Stimulated activated CD4-positive, alpha-beta T cell treated with anti-CD3 and anti-CD28 coated beads, Interleukin-2, amount 100 ng/mL, for 24 hours (primary cell): ENCODE data around the gene SLC25A3.
"Not testable (repeated sequence)": the region's sequence is repeated elsewhere in the genome, so short reads cannot be mapped to it uniquely, and the experiment has no call there.

ENCODE experiments used
- DNase-seq, 2 donors: peaks; one replicate each; pipeline ENCODE4 v3.0.0-alpha.2; 2020

SLC25A3 gene

DNA sequence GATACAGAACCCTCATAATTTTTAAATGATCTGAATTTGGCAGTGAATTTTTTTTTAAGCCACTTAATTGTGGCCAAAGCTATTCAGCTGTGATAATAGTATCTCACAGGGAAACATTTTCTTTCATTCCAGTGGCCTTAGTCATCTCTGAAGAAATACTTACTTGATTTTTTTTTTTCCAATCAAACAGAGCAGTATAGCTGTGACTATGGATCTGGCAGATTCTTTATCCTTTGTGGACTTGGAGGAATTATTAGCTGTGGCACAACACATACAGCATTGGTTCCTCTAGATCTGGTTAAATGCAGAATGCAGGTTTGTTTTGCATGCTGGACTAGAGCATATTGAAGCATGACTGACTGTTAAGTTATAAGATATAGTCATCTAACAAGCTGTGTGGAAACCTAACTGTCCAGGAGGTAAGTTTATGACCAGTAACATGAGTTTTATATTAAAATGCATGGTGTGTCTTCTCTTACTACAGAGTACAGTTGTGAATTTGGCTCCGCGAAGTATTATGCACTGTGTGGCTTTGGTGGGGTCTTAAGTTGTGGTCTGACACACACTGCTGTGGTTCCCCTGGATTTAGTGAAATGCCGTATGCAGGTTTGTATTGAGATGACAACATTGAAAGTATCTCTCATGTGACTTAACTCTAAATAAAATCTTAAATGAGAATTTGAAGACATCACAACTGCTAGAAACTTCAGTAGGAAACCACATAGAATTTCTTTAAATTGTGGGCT lies 1.9 kb downstream of the SLC25A3 start:
- DNase-seq: no peak

DNA sequence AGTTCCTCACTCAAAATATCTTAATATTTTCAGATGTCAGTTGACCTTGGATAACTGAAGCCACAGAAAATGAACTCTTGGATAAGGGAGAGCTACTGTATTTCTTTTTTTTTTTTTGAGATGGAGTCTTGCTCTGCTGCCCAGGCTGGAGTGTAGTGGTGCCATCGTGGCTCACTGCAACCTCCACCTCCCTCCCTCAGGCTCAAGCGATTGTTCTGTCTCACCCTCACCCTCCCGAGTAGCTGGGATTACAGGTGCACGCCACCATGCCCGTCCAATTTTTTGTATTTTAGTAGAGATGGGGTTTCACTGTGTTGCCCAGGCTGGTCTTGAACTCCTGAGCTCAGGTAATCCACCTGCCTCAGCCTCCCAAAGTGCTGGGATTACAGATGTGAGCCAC lies 3.8 kb downstream of the SLC25A3 start:
- DNase-seq: not testable (repeated sequence)

DNA sequence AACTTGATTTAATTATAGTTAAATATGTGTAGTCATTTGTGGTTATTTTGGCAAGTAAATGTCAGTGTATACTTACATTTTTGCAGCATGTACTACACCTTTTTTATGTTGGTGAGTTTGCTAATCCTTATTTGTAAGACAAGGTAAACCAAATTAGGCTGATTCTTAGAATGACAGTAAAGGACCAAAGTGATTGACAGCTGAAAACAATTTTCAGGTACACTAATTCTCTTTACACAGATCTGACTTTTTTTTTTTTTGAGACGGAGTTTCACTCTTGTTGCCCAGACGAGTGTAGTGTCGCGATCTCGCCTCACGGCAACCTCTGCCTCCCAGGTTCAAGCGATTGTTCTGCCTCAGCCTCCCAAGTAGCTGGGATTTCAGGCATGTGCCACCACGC lies 8.4 kb downstream of the SLC25A3 start:
- no peak for DNase-seq

DNA sequence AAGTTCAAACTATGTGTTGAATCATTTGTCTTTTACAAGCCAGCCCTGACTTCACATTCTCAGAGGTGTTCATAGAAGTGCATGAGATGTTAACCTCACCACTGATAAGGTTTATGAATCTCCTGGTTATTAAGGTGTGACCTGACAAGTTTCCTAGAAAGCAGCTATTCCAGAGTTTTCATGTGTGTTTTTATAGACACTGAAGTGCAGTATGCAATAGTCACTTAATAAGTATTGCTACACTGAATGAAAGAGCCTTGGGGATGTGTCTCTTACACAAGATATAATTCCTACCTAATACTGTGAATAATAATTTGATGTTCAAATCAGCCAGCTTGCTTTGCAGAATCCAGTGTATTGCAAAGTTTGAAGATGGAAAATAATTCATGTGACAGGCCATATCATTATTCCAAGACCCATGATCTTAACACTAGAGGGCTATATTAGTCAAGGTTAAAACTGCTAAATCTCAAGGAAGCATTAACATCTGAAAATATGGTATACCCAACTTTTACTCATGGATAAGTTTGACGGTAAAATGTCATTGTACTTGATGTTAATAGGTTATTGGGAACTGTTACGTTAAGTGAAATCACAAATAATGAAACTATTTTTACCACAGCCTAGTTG lies 13.0 kb downstream of the SLC25A3 start:
- DNase-seq: no peak

DNA sequence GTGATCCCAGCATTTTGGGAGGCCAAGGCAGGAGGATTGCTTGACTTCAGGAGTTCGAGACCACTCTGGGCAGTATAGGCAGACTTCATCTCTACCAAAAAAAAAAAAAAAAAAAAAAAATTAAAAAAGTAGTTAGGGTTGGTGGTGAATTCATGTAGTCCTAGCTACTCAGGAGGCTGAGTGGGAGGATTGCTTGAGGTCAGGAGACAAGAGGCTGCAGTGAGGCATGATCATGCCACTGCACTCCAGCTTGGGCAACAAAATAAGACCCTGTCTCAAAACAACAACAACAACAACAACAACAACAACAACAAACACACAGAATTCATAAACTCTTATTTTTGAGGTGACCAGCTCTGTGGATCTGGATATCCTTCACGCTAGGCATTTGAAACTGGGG lies 17.1 kb downstream of the SLC25A3 start:
- no peak for DNase-seq

DNA sequence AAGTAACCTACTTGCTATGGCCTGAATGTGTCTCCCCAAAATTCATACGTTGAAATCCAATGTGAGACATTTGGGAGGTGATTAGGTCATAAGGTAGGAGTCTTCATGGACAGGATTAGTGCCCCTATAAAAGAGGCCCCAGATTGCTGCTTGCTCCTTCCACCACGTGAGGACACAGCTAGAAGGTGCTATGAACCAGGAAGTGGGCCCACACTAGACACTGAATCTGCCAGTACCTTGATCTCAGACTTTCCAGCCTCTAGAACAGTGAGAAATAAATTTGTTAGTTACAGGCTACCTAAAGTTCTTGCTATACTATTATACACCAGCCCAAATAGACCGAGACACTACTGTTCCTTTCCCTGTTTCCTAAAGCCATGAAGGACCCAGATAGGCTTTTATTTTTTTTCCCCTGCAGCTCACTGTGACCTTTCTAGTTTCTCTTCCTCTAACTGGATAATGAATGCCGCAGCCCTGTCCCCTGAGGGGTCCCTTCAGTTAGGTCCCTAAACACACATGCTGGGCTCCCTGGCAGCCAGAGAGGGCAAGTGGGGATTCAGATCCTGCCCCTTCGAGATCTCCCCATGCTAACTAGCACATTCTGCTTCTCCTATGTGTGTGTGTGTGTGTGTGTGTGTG lies 19.3 kb downstream of the SLC25A3 start:
- DNase-seq: no peak

DNA sequence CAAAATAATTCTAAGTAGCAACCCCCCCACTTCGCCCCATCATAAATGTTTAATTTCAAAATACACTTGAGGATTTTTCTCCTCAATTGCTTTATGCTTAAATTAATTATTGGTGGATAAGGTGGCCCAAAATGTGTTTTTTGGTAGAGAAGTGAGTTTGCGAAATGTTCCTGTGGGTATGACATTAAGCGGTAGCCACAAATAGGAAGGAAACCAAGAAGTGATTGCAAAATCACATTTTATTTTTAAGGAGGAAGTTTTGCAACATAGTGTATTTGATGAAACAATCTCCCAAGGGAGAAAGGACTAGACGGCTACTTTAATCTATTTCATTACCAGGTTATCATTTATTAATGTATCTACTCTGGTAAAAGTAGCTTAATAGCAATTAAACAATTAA lies 25.5 kb downstream of the SLC25A3 start:
- no peak for DNase-seq

DNA sequence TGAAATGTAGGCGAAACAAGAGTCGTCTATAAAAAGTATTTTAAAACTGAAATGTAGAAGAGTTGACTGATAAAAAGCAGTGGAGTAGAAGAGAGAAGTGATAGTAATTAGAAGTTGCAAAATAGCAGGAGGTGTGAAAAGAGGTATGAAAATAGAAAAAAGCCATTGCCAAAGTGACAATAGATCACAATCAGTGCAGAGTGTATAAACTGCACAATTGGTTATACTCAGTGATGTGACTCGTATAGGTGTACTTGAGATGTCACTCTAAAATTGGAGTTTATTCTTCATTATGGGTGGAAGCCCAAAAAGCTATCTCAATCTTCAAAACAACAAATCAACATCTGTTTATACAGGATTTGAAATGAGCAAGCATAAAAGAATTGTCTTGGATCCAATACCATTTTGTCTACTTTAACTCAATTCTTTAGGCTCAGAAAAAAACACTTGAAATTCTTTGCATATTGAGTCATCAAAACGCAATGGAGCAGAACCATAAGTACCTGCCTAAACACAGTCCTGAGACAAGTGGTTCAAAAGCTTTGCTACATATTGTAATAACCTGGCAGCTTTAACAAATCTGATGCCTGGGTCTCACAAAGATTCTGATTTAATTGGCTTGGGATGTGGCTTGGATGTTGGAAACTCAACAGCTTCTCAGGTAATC lies 42.3 kb downstream of the SLC25A3 start:
- no peak for DNase-seq

DNA sequence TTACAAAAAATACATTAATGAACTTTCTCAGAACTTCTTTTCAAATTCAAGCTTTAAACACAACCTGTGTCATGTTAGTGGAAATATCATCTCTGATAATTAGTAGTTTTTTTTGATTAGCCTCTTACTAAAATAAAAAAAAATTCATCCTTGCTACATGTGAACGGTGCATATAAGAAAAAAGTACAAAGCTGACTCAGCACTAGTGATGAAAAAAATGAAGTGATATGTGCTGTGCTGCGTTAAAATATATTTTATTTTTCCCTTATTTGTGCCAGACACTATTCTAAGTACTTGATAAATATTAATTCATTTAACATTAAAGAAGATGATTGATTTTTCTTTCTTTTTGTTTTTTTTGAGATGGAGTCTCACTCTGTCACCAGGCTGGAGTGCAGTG lies 43.6 kb downstream of the SLC25A3 start:
- DNase-seq: no peak

DNA sequence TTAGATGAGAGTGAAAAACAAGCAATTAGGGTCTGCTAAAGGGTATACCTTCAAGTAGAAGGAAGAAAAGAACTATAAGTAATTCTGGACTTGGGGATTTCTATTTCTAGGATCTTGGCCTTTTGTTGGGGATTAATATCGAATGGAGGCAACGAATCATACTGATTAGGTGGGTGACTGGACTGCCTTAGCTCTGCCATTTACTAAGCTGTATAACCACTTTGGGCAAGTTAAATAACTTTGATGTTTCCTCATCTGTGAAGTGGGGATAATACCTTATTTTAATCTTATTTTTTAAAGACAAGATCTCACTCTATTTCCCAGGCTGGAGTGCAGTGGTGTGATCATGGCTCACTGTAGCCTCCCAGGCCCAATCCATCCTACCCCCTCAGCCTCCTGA lies 44.5 kb downstream of the SLC25A3 start:
- no peak for DNase-seq

DNA sequence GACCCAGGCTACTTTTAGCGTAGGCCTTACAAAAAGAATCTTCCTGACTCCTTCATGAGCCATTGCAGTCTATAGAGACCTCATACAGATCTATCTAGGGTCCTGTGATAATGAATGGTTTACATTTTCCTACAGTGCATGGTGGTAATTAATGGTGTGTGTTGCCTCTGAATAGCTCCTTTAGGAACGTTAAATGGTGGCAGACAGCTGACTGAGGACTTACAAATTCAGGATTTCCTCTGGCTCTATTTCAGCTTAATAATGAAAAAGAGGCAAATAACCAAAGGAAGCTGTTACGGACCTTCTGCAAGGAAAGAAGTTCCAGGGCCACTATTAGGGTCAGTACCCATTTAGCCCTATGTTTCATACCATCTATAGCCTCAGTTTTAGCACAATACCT lies 46.0 kb downstream of the SLC25A3 start:
- no peak for DNase-seq

DNA sequence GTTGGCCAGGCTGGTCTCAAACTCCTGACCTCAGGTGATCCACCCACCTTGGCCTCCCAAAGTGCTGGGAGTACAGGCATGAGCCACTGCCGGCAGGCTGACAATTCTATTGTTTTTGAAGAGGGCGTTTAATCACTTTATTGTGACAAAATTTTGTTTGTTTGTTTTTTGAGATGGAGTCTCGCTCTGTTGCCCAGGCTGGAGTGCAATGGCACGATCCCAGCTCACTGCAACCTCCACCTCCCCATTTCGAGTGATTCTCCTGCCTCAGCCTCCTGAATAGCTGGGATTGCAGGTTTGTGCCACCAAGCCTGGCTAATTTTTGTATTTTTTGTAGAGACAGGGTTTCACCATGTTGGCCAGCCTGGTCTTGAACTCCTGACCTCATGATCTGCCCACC lies 49.3 kb downstream of the SLC25A3 start:
- not testable (repeated sequence) for DNase-seq

DNA sequence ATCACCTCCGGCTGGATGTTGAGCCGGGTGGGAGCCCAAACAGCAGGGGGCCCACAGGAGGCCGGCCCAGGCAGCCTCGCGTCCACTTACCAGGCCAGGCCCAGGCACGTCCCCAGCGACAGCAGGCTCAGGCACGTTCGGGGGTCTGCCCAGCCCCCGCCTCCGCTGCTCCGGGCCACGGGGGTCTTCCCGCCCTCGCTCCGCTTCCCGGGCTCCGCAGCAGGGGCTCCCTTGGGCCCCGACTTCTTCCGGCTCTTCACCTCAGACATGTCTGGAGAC lies 50.9 kb downstream of the SLC25A3 start:
- no peak for DNase-seq

DNA sequence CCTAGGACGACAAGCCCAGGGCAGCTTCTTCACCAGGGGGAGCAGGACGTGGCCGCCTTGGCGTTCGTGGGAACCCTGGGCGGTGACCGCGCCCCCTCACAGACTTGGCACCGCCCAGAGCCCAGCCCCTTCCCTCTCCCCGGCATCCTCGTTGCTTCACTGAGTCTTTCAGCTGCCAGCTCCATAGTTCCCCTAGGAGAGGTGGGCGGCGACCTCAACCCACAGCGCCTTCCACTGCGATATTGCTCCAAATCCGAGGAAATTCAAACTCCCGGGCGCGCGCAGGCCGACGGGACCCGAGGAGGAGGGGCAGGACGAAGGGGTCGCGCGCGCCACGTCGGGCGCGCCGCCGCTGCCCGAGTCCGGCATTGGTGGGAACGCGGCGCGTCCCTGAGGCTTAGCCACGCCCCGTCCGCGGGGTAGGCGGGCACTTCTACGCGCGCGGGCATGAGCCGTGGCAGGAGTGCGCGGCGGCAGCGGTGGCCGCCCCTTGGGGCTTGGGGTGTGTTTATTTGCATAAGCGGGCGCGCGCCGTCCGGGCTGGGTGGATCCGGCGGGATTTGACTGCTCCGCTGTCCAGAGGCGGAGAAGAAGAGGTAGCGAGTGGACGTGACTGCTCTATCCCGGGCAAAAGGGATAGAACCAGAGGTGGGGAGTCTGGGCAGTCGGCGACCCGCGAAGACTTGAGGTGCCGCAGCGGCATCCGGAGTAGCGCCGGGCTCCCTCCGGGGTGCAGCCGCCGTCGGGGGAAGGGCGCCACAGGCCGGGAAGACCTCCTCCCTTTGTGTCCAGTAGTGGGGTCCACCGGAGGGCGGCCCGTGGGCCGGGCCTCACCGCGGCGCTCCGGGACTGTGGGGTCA lies 51.5 kb downstream of the SLC25A3 start, which contains the start of the genes APAF1 and IKBIP:
Gene APAF1, plus strand, starts transcription at position 579 of the 860 bp plus-strand sequence. CDS start 3,070 bp downstream, outside the sequence.
Gene IKBIP, minus strand, starts transcription at position 77 of the 860 bp plus-strand sequence. CDS start 87 bp downstream, outside the sequence.
- DNase-seq: peak; percentile 98 to 99

DNA sequence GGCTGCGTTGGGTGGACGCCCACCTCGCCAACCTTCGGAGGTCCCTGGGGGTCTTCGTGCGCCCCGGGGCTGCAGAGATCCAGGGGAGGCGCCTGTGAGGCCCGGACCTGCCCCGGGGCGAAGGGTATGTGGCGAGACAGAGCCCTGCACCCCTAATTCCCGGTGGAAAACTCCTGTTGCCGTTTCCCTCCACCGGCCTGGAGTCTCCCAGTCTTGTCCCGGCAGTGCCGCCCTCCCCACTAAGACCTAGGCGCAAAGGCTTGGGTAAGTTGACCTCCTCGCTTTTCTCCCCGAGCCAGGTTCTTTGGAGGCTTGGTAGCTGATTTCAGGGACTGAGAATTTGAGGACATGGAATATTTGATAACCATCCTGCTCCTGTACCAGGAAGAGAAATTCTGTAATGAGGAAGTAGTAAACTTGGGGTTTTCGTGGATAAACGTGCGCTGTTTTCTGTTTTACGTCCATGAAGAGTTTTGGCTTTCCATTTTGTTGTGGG lies 52.1 kb downstream of the SLC25A3 start:
- DNase-seq: peak; percentile 21 to 24

DNA sequence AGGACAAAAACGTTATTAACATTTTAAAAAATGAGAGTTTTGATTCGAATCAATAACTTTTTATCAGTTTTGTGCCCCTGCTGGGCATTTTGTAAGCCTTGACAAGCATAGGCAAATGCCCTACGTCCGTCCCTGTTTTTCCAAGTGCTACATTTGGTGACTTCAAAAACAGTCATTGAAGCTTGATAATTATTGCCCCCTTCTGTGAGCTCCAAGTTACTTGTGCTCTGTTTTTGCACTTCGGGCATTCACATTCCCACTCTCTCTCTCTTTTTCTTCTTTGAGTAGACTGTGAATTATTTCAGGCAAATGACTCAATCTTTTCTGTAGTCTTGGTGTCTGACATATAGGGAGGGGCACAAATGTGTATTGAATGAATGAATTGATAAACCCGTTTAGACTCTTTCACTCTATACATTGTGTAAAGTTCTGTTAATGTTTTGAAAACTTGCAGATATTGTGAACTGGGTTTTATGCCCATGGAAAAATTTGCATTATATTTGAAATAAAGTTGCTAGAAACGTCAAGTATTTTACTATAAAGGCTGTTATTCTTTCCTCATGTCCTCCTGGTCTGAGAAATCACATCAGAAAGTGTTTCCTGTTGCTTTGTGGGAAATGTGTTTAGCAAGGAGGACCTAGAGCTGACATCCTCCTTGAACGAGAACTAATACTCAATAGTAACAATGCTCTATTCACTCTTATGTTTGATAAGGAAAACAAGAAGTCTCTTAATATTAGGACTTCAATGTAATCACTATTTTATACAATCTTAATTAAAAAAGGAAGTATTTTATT lies 53.0 kb downstream of the SLC25A3 start:
- no peak for DNase-seq

DNA sequence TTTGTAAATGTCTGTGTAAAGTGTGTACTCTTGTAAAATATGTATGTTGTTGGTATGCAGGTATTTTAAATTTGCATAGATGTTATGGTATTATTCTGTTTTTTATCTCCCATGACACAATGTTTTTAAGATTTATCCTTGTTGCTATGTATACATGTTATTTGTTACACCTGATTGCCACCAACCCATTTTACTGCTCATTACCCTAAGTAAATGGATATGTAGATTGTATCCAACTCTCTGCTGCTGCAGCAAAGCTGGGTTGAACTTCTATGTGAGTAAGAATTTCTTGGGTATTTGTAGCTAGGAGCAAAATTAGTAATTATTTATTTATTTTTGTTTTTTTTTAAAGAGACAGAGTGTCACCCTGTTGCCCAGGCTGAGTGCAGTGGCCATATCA lies 57.8 kb downstream of the SLC25A3 start:
- no peak for DNase-seq

DNA sequence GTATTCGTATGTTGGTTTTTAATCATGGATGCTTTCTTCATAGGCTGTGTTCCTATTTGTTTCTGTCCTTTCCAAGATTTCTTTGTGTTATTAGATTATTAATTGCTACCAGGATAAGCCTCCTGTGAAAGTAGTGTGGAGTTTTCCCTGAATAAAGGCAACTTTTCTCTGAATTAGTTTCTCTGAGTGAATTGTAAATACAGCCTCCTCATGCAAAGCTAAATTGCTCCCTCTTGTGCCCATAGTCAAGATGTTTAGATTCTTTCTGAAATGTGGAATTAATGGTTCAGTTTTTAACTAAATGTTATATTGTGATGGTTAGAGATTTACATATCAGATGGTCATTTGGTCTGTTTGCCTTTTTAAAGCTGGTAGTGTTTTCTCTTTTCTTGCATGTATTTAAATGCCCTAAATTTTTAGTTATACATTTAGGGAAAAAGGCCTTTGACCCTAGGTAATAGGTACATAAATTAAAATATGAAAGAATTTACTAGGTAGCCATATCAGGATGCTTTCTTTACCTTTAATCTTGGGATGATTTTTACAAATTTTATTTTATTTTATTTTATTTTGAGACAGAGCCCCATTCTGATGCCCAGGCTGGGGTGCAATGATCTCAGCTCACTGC lies 60.5 kb downstream of the SLC25A3 start:
- DNase-seq: no peak
